Lung (tissue), 12 donors: Measurements from ENCODE around the gene P3H3. TPM values are rescaled to one million over a fixed set of nuclear protein-coding genes. Genes with fewer than 3 reads are reported as not detected.
A peak's percentile ranks its signal among the peaks of the same experiment; 100 is the strongest.
"Not testable (repeated sequence)": the region's sequence is repeated elsewhere in the genome, so short reads cannot be mapped to it uniquely, and the experiment has no call there.

Experiments
- ATAC-seq: fragments of 200-7000 bp; cut with Tn5 transposase; one replicate; pipeline ENCODE4 v1.9.1; 2020; ENCODE audit warnings: moderate number of reproducible peaks; ENCODE audit not compliant: insufficient read depth, low FRiP score
- DNase-seq, 3 donors: peaks; one replicate each; pipeline ENCODE4 v3.0.0-alpha.2; 2013 to 2017
- H3K27ac ChIP-seq, 2 donors: one replicate each; pipeline ENCODE4 v1.5.1; 2013; ENCODE audit warnings: mild to moderate bottlenecking in 2 of 2, moderate library complexity in 2 of 2, control low read depth in 1 of 2, inconsistent platforms in 1 of 2, low read depth in 1 of 2, low read length in 1 of 2
- H3K27me3 ChIP-seq, 3 donors: one replicate each; pipeline ENCODE4 v1.5.1; 2013; ENCODE audit warnings: low read length in 2 of 3; ENCODE audit not compliant: control insufficient read depth in 3 of 3, insufficient read depth in 3 of 3
- H3K36me3 ChIP-seq, 4 donors: one replicate each; pipeline ENCODE4 v1.5.1; 2013; ENCODE audit warnings: low read length in 4 of 4, mild to moderate bottlenecking in 1 of 4, moderate library complexity in 1 of 4; ENCODE audit not compliant: control insufficient read depth in 4 of 4, insufficient read depth in 4 of 4
- H3K4me1 ChIP-seq, 5 donors: one replicate each; pipeline ENCODE4 v1.5.1; 2013; ENCODE audit warnings: low read length in 5 of 5, mild to moderate bottlenecking in 2 of 5, moderate library complexity in 1 of 5; ENCODE audit not compliant: control insufficient read depth in 5 of 5, insufficient read depth in 5 of 5
- H3K4me3 ChIP-seq: one replicate; pipeline ENCODE4 v1.5.1; 2013; ENCODE audit warnings: mild to moderate bottlenecking, control low read depth, moderate library complexity
- H3K9ac ChIP-seq, 2 donors: one replicate each; pipeline ENCODE4 v1.5.1; 2013; ENCODE audit warnings: low read length in 2 of 2, control low read depth in 1 of 2; ENCODE audit not compliant: insufficient read depth in 1 of 2
- H3K9me3 ChIP-seq, 4 donors: one replicate each; pipeline ENCODE4 v1.5.1; 2013; ENCODE audit warnings: low read length in 3 of 4, mild to moderate bottlenecking in 1 of 4, moderate library complexity in 1 of 4; ENCODE audit not compliant: control insufficient read depth in 4 of 4, insufficient read depth in 3 of 4
- WGBS, 2 donors: extraction: QIAGEN DNeasy Blood & Tissue Kit; methylation state at CpG; one replicate each; pipeline ENCODE4 v1.1.7; 2013; 5-methylcytosine and 5-hydroxymethylcytosine counted together
- polyA plus RNA-seq, 2 donors: library from polyadenylated mRNA; stranded (reverse); fragments of 200-250 nt; gene quantifications; one replicate each; pipeline ENCODE4 v1.2.1, GENCODE V29; 2013
- total RNA-seq, 2 donors: library from RNA; depleted of rRNA in 1 of 2; stranded (reverse); fragments of >200 nt in 1 of 2; gene quantifications; one replicate each; pipeline ENCODE4 v1.2.1, GENCODE V29; 2014 to 2021
- TF ChIP-seq, protein P1 (sequence below): IDR thresholded peaks from 2 replicates; pipeline ENCODE4 v1.5.1; 2012; ENCODE audit warnings: mild to moderate bottlenecking; ENCODE audit errors: control extremely low read depth, extremely low read depth
- donor health status: control.
- donor health status: control.
- donor health status: Bipolar disorder and iron deficiency.
- donor health status: healthy.
- donor health status: DM: yes; HTN: yes; CAD: no.

Gene P3H3
- total and polyA plus RNA-seq, 4 donors: 9.3 to 23.3 (median 14.2) TPM

DNA sequence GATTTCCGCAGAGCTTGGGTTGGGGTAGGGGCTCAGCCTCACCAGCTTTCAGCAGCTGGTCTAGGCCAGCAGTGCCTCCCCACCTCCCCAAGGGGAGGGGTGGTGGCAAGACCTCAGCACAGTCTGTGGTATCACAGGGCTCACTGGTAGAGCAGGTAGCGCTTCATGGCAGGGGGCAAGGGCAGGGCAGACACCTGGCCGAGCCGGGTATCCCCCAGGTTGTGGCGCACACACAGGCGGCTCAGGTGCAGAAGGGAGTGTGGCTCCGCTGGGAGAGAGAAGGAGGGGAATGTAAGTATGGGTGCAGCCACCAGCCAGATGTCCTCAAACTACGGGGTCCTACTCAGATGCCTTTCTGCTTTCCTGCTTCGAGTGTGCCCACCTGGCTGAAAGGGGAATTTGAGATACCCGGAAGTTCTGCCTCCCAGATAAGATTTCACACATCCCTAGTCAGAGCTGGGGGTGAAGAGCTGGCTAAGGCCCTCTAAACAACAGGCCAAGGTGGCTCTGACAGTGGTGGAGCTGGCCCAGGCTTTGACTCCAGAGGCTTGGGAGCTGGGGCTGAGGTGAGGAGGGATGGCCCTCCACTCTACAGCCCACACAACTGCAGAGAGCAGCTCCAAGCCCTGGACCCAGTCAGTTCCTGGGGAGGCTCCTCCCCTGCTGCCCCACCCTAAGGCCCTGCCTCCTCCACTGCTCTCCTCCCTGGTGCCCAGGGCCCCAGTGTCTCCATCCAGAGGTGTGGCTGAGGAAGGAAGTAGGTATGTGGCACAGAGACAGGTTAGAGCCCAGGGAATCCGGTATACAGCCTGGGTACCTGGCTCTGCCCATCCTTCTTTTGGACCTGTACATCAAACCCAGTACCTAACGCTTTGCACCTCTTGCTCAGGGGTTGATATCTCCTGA lies 43.1 kb downstream of the P3H3 start:
- peak overlapping the region in 1 of 2 donors; percentile 35 for H3K27ac ChIP-seq

DNA sequence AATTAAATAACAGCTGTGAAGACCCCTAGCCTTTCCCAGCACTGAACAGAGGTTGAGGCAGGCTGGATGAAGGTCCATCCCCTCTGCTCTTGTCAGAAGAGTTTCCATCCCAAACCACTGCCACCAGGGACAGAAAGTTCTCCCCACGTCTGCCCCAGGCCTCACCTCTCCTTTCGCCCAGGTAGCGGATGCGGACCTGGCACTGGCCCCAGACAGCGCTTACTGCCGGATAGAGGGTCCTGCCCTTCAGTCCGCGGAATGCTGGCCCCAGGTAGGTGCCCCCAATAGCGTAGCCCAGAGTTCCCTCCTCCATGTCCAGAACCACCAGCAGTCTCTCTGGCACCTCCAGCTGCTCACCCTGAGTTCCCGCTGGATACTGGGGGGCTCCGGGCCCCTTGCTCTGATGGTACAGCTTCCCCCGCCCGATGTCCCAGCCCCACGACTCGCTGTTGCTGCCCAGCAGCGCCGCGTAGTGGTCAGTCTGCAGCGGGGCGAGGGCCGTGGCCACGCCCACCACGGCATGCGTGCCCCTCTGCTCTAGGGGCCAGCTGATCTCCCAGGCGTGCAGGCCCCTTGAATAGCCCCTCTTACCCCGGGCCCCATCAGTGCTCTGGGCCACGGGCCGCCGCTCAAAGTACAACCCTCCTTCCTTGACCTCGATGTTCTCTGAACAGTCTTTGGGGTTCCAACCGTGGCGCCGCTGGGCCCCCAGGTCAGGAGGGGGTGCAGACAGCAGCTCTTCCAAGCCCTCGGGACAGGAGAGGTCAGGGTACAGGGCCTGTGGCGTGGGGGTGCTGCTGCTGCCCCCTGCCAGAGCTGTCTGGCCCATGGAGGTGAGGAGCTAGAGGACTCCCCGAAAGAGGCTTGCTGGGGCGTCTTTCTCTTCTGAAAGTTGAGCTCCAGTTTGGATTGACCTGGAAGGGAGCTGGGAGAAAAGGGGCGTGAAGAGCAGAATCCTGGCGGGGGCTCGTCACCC lies 44.2 kb downstream of the P3H3 start:
- ATAC-seq (peak; percentile 66), DNase-seq (peak; percentile 84 to 87 (median 87))
- H3K9me3 ChIP-seq: no peaks in the 10 kb centered on the region
- TF ChIP-seq, protein P1, sequence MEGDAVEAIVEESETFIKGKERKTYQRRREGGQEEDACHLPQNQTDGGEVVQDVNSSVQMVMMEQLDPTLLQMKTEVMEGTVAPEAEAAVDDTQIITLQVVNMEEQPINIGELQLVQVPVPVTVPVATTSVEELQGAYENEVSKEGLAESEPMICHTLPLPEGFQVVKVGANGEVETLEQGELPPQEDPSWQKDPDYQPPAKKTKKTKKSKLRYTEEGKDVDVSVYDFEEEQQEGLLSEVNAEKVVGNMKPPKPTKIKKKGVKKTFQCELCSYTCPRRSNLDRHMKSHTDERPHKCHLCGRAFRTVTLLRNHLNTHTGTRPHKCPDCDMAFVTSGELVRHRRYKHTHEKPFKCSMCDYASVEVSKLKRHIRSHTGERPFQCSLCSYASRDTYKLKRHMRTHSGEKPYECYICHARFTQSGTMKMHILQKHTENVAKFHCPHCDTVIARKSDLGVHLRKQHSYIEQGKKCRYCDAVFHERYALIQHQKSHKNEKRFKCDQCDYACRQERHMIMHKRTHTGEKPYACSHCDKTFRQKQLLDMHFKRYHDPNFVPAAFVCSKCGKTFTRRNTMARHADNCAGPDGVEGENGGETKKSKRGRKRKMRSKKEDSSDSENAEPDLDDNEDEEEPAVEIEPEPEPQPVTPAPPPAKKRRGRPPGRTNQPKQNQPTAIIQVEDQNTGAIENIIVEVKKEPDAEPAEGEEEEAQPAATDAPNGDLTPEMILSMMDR: peak; percentile 92
- peaks cover 0 to 32% (median 12%) of the 10 kb centered on the region in 5 donors for H3K4me1 ChIP-seq
- peak overlapping the region; percentile 64 for H3K4me3 ChIP-seq
- H3K9ac ChIP-seq: peak overlapping the region; percentile 19 to 62
- peaks cover 5 to 25% (median 18%) of the 10 kb centered on the region in 4 donors for H3K36me3 ChIP-seq
- H3K27ac ChIP-seq: peak overlapping the region; percentile 75 to 83
- no peaks in the 10 kb centered on the region for H3K27me3 ChIP-seq
- 2% methylated on average over 37 to 40 of the region's 40 CpGs for WGBS, 2 donors

More for the DNA sequence above, 43.1 kb downstream of the P3H3 start:
- Histone ChIP-seq H3K4me3 (peak overlapping the region; percentile 64), H3K27me3 (no peaks in the 10 kb centered on the region), H3K9me3 (no peaks in the 10 kb centered on the region), H3K36me3 (peaks cover 5 to 25% (median 18%) of the 10 kb centered on the region in 4 donors), H3K4me1 (peaks cover 0 to 37% (median 12%) of the 10 kb centered on the region in 5 donors), H3K9ac (peak overlapping the region in 1 of 2 donors; percentile 62)
- ATAC-seq: no peak
- TF ChIP-seq, protein P1: no peak
- no peak for DNase-seq
- WGBS, 2 donors: 65 to 72% methylated on average over 12 of the region's 12 CpGs

DNA sequence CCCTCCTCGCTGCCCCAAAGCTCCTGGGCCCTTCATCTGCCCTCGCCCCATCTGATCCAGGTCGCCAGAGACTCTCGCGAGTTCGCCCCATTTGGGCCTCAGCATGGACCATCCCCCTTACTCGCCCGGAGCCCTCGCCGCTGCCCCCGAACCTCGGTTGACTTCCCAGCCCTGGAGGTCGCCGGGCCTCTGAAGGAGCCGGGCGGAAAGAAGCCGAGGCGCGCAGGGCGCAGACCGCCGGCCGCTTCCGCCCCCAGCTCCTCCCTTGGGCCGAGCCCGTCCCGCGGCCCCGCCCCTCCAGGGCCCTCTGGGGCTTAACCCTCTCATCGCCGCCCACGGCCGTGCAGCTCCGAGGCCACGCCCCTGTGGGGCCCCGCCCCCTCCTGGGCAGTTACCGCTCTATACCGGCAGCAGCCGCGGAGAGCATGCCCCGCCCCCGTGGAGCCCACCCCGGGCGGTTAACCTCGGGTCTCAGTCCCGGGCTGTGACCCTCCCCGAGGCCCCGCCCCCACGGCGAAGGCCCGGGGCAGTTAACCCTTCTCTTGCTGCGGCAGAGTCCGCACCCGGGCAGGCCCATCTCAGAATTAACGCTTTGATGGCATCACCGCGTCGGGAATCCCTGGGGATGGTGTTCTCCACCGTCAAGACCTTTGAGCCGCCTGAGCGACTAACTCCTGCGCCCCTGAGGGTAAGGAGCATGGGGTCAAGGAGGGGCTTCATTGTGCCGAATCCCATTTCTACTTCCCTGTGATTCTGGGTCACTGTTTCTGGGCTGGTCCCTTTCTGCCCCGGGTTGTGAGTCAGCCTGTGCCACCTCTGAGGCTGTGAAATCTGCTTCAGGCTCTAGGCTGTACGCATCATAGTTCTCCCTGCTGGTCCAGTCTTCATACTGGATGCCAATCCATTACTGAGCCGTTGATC lies 45.1 kb downstream of the P3H3 start, which contains the start of gene SPSB2:
Gene SPSB2 (minus strand): TSS at position 210 of the 921 bp plus-strand sequence. CDS start 402 bp downstream, outside the sequence.
- Histone ChIP-seq H3K4me1 (peaks cover 0 to 29% (median 10%) of the 10 kb centered on the region in 5 donors), H3K9ac (peak within 1 kb of the TSS; percentile 68 to 93), H3K9me3 (no peaks in the 10 kb centered on the region), H3K27me3 (no peaks in the 10 kb centered on the region), H3K4me3 (peak within 1 kb of the TSS; percentile 64), H3K36me3 (peaks cover 5 to 25% (median 18%) of the 10 kb centered on the region in 4 donors), H3K27ac (peak within 1 kb of the TSS; percentile 83 to 92)
- WGBS, 2 donors: 0% methylated on average over 62 to 66 of the region's 66 CpGs
- ATAC-seq (peak; percentile 93), DNase-seq (peak; percentile 98 to 99 (median 99))
- TF ChIP-seq, protein P1: no peak

DNA sequence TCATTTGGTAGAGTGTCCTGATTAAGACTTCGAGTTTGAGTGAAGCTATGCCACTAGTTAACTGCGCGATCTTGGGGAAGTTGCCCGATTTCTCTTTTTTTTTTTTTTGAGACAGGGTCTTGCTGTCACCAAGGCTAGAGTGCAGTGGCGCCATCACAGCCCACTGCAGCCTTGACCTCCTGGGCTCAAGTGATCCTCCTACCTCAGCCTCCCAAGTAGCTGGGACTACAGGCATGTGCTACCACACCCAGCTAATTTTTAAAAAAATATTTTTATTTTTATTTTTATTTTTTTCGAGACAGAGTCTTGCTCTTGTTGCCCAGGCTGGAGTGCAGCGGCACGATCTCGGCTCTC lies 45.8 kb downstream of the P3H3 start:
- DNase-seq, H3K27me3 ChIP-seq, H3K9me3 ChIP-seq, ATAC-seq: not testable (repeated sequence)
- H3K4me3 ChIP-seq: peak overlapping the region; percentile 64
- H3K9ac ChIP-seq: peak overlapping the region; percentile 68 to 93
- peak overlapping the region in 1 of 2 donors; percentile 92 for H3K27ac ChIP-seq
- peaks cover 0 to 23% (median 8%) of the 10 kb centered on the region in 5 donors for H3K4me1 ChIP-seq
- 43 to 47% methylated on average over 9 of the region's 9 CpGs for WGBS, 2 donors
- peaks cover 5 to 24% (median 18%) of the 10 kb centered on the region in 4 donors for H3K36me3 ChIP-seq
